HL-60/S4 treated with phorbol 12-myristate 13-acetate at 8.2 ng/mL for 4 days and 3 days (cell line): ENCODE results near the gene MMEL1.
"Not testable (repeated sequence)": the region's sequence is repeated elsewhere in the genome, so short reads cannot be mapped to it uniquely, and the experiment has no call there.

Experiments used
- in situ Hi-C: fragments of 300-500 bp; cut with MboI; formaldehyde crosslinking; loops from 2 replicates; pipeline ENCODE4 v1.15.0; 2022; ENCODE audit warnings: low sequenced_read_pairs

MMEL1 gene, protein sequence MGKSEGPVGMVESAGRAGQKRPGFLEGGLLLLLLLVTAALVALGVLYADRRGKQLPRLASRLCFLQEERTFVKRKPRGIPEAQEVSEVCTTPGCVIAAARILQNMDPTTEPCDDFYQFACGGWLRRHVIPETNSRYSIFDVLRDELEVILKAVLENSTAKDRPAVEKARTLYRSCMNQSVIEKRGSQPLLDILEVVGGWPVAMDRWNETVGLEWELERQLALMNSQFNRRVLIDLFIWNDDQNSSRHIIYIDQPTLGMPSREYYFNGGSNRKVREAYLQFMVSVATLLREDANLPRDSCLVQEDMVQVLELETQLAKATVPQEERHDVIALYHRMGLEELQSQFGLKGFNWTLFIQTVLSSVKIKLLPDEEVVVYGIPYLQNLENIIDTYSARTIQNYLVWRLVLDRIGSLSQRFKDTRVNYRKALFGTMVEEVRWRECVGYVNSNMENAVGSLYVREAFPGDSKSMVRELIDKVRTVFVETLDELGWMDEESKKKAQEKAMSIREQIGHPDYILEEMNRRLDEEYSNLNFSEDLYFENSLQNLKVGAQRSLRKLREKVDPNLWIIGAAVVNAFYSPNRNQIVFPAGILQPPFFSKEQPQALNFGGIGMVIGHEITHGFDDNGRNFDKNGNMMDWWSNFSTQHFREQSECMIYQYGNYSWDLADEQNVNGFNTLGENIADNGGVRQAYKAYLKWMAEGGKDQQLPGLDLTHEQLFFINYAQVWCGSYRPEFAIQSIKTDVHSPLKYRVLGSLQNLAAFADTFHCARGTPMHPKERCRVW

DNA sequence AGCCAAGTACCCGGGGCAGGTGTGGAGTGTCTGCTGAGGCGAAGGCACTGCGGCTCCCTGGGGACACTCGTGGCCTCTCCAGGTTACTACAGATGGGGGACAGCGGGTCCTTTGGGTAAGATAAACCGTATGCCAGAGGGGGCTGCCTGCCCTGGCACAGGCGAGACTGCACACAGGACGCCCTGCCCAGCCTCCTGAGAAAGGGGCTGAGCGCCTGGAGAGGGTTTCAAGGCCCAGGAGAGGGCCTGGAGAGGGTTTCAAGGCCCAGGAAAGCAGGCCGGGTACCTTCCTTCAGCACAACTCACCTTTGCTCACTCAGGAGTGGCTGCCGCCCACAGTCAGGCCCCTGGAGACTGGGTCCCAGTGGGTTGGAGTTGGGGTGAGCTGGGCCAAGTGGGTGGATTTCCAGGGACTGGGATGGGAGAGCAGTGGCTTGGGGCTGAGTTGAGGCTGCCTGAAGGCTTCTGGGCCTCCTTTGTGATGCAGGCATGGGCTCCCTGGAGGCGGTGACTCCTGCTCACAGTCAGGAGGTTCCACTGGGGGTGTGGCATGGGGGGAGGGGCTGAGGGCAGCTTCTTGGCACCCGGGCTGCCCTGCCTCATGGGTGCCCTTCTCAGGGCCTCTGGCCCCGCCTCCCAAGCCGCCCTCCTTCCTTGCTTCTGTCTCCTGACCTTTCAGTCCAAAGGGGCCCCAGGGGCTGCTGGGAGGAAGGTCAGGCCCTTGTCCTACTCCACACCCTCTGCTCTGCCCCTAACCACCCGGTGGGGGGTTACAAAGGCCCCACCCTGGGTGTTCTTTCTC, at the start of gene MMEL1:
MMEL1 (minus strand) TSS at position 456 of the 801 bp plus-strand sequence. CDS start 3,532 bp downstream, outside the sequence.
- in situ Hi-C loops = no loop called here

DNA sequence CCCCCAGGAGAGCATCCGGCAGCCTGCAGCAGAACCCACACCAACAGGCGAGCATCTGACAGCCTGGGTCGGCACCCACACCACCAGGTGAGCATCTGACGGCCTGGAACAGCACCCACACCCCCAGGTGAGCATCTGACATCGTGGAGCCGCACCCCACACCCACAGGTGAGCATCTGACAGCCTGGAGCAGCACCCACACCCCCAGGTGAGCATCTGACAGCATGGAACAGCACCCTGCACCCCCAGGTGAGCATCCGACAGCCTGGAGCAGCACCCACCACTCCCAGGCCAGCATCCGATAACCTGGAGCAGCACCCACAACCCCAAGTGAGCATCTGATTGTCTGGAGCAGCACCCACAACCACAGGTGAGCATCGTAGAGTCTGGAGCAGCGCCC, 43.9 kb upstream of the MMEL1 start:
- in situ Hi-C loops = not testable (repeated sequence)

DNA sequence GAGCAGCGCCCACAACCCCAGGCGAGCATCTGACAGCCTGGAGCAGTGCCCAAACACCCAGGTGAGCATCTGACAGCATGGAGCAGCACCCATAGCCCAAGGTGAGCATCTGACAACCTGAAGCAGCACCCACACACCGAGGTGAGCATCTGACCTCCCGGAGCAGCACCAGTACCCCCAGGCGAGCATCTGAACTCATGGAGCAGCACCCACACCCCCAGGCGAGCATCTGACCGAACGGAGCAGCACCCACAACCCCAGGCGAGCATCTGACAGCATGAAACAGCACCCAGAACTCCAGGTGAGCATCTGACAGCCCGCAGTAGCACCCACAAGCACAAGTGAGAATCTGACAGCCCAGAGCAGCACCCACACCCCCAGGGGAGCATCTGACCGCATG, 38.8 kb upstream of the MMEL1 start:
- in situ Hi-C loops = not testable (repeated sequence)

DNA sequence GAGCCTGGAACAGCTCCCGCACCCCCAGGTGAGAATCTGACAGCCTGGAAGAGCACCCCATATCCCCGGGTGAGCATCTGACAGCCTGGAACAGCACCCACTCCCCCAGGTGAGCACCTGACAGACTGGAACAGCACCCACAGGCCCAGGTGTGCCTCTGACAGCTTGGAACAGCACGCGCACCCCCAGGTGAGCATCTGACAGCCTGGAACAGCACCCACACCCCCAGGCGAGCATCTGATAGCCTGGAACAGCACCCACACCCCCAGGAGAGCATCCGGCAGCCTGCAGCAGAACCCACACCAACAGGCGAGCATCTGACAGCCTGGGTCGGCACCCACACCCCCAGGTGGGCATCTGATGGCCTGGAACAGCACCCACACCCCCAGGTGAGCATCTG, 27.0 kb upstream of the MMEL1 start:
- in situ Hi-C loops = not testable (repeated sequence)

DNA sequence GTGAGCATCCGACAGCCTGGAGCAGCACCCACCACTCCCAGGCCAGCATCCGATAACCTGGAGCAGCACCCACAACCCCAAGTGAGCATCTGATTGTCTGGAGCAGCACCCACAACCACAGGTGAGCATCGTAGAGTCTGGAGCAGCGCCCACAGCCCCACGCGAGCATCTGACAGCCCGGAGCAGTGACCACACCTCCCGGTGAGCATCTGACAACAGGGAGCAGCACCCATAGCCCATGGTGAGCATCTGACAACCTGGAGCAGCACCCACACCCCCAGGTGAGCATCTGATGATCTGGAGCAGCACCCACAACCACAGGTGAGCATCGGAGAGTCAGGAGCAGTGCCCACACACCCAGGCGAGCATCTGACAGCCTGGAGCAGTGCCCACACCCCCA, 25.1 kb upstream of the MMEL1 start:
- in situ Hi-C loops = not testable (repeated sequence)

DNA sequence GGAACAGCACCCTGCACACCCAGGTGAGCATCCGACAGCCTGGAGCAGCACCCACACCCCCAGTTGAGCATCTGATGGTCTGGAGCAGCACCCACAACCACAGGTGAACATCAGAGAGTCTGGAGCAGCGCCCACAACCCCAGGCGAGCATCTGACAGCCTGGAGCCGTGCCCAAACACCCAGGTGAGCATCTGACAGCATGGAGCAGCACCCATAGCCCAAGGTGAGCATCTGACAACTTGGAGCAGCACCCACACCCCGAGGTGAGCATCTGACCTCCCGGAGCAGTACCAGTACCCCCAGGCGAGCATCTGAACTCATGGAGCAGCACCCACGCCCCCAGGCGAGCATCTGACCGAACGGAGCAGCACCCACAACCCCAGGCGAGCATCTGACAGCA, 24.3 kb upstream of the MMEL1 start:
- in situ Hi-C loops = not testable (repeated sequence)

DNA sequence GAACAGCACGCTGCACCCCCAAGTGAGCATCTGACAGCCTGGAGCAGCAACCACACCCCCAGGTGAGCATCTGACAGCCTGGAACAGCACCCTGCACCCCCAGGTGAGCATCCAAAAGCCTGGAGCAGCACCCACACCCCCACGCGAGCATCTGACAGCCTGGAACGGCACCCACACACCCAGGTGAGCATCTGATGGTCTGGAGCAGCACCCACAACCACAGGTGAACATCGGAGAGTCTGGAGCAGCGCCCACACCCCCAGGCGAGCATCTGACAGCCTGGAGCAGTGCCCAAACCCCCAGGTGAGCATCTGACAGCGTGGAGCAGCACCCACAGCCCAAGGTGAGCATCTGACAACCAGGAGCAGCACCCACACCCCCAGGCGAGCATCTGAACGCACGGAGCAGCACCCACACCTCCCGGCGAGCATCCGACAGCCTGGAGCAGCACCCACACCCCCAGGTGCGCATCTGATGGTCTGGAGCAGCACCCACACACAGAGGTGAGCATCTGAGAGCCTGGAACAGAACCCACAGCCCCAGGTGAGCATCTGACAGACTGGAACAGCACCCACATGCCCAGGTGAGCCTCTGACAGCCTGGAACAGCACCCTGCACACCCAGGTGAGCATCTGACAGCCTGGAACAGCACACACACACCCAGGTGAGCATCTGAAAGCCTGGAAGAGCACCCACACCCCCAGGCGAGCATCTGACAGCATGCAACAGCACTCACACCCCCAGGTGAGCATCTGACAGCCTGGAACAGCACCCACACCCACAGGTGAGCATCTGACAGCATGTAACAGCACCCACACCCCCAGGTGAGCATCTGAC, 23.0 kb upstream of the MMEL1 start:
- in situ Hi-C loops = not testable (repeated sequence)

DNA sequence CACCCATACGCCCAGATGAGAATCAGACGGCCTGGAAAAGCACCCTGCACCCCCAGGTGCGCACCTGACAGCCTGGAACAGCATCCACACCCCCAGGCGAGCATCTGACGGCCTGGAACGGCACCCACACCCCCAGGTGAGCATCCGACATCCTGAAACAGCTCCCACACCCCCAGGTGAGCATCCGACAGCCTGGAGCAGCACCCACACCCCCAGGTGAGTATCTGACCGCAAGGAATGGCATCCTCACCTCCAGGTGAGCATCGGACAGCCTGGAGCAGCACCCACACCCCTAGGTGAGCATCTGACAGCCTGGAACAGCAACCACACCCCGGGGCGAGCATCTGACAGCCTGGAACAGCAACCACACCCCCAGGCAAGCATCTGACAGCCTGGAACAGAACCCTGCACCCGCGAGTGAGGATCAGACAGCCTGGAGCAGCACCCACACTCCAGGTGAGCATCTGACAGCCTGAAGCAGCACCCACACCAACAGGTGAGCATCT, 21.7 kb upstream of the MMEL1 start:
- in situ Hi-C loops = not testable (repeated sequence)

DNA sequence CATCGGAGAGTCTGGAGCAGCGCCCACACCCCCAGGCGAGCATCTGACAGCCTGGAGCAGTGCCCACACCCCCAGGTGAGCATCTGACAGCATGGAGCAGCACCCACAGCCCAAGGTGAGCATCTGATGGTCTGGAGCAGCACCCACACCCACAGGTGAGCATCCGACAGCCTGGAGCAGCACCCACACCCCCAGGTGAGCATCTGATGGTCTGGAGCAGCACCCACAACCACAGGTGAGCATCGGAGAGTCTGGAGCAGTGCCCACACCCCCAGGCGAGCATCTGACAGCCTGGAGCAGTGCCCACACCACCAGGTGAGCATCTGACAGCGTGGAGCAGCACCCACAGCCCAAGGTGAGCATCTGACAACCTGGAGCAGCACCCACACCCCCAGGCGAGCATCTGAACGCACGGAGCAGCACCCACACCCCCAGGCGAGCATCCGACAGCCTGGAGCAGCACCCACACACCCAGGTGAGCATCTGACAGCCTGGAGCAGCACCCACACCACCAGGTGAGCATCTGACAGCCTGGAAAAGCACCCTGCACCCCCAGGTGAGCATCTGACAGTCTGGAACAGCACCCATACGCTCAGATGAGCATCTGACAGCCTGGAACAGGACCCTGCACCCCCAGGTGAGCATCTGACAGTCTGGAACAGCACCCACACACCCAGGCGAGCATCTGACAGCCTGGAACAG, 21.1 kb upstream of the MMEL1 start:
- in situ Hi-C loops = not testable (repeated sequence)

DNA sequence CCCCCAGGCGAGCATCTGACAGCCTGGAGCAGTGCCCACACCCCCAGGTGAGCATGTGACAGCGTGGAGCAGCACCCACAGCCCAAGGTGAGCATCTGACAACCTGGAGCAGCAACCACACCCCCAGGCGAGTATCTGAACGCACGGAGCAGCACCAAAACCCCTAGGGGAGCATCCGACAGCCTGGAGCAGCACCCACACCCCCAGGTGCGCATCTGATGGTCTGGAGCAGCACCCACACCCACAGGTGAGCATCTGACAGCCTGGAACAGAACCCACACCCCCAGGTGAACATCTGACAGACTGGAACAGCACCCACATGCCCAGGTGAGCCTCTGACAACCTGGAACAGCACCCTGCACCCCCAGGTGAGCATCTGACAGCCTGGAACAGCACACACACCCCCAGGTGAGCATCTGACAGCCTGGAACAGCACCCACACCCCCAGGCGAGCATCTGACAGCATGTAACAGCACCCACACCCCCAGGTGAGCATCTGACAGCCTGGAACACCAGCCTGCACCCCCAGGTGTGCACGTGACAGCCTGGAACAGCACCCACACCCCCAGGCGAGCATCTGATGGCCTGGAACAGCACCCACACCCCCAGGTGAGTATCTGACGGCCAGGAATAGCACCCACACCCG, 20.2 kb upstream of the MMEL1 start:
- in situ Hi-C loops = not testable (repeated sequence)

DNA sequence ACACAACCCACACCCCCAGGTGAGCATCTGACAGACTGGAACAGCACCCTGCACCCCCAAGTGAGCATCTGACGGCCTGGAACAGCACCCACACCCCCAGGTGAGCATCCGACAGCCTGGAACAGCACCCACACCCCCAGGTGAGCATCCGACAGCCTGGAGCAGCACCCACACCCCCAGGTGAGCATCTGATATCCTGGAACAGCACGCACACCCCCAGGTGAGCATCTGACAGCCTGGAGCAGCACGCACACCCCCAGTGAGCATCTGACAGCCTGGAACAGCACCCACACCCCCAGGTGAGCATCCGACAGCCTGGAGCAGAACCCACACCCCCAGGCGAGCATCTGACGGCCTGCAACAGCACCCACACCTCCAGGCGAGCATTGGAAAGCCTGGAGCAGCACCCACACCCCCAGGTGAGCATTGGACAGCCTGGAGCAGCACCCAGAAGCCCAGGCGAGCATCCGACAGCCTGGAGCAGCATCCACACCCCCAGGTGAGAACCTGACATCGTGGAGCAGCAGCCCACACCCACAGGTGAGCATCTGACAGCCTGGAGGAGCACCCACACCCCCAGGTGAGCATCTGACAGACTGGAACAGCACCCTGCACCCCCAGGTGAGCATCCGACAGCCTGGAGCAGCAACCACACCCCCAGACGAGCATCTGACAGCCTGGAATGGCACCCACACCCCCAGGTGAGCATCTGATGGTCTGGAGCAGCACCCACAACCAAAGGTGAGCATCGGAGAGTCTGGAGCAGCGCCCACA, 19.5 kb upstream of the MMEL1 start:
- in situ Hi-C loops = not testable (repeated sequence)

DNA sequence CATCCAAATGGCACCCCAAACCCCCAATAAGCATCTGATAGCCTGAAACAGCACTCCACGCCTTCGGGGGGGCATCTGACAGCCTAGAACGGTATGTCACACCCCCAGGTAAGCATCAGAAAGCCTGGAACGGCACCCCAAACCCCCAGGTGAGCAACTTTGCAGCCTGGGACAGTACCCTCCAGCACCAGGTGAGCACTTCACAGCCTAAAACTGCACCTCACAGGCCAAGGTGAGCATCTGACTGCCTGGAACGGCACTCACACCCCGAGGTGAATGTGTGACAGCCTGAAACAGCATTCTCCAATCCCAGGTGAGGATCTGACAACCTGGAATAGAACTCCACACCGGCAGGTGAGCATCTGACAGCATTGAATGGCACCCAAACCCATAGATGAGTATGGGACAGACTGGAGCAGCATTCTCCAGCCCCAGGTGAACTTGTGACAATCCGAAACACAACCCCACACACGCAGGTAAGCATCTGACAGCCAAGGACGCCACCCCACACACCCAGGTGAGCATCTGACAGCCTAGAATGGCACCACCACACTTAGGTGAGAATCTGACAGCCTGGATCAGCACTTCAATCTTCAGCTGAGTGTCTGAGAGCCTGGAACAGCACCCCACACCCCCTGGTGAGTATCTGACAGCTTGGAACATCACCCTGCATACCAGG, 18.3 kb upstream of the MMEL1 start:
- in situ Hi-C loops = no loop called here

DNA sequence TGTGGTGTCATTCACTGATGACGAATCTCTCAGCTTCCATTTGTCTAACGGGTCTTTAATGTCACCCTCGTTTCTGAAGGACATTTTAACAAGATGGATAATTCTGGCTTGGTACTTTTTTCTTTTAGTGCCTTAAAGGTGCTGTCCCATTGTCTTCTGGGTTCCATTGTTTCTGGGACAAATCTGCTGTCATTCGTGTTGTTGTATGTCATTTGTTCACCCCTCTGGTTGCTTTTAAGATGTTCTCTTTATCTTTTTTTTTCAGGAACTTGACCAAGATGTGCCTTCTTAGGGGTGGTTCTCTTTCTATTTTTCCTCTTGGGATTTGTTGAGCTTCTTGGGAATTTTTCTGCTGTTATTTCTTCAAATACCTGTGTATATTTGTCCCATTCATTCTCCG, 14.0 kb upstream of the MMEL1 start:
- in situ Hi-C loops = no loop called here

DNA sequence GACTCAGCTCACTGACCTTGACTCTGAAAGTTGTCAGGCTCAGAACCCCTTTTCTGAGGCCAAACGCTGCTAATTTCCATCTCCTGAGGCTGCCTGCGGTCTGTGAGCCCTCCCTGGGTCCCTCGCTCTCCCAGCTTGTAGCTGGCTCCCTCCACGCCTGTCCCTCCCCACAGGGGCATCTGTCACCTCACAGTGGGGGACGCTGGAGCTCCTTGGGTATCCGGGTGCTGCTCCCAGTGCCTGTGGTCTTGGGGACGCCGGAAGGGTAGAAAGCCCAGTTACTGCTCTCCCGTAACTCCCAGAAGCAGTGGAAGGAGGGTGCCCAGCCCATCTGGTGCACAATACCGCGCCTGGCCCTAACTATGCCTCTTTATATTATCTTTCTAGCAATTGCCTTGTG, 13.0 kb upstream of the MMEL1 start:
- in situ Hi-C loops = no loop called here

DNA sequence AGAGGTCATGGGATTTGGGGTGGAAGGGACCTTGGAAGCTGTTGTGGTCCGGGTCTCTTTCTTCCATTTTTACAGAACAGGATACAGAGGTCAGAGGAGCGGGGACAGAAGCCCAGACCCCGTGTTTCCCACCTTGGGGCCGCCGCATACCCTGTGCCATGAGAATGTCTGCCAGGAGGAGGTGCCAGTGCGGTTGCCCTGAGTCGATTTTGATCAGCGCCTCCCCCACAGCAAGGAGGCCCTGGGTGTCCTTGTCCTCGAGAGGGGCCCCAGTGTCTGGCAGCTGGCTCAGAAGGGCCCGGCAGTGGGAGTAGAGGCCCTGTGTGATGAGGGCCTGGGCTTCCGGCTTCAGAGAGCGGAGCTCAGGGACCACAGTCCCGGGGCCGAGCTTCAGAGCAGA, 12.3 kb upstream of the MMEL1 start:
- in situ Hi-C loops = no loop called here

DNA sequence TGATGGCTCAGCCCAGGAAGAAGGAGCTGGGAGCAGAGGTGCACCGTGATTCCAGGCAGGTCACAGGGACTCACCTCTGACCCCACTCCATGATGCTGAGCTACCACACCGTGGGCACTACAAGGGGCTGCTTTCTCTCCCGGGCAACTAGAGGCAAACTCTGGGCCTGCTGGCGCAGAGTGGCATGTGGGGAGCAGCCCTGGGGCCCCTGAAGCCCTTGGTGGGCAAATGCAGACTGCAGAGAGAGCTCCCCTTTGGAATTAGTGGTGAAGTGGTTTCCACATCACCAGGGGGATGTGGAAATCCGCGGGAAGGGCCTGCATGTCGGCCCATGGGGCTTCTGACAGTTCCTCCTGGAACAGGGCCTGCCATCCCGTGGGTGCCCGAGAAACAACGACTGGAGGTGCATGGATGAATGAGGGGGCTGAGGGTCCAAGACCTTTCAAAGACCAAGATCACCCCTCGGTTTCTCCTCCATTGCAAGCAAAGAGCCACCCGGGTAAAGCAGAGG, 11.8 kb upstream of the MMEL1 start:
- in situ Hi-C loops = no loop called here

DNA sequence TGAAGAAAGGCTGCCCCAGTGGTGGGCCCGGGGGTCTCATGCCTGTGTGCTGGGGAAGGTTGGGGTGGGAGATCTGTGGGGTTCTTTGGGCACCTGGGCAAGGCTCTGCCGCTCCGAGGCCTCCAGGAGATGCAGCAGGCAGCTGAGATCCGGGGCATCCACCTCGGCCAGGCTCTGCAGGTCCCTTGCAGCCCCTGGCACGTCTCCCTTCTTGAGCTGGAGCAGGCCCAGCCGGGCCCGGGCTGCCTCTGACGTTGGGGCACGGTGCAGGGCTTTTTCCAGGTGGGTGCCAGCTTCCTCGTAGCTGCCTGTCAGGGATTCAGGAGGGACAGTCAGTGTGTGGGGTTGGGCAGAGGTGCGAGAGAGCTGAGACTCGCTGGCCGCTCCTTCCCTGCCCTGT, 11.4 kb upstream of the MMEL1 start:
- in situ Hi-C loops = no loop called here
